EH (cell line): ENCODE data around the gene FAM107B.

Experiments used
- DNase-seq: peaks from one replicate; pipeline ENCODE4 v3.0.0-alpha.2; 2015; ENCODE audit warnings: low read depth

FAM107B gene

GRCh38 chr10:14625192-14625631 lies 149.5 kb downstream of the FAM107B start:
- no peak for DNase-seq

- DNase-seq = no peak
Observed at GRCh38 chr10:14624600-14624999, 150.1 kb downstream of the FAM107B start.

- DNase-seq = no peak
Observed at GRCh38 chr10:14623931-14624330, 150.8 kb downstream of the FAM107B start.

- peak; percentile 31 for DNase-seq
Observed at GRCh38 chr10:14621037-14621436, 153.7 kb downstream of the FAM107B start.

- no peak for DNase-seq
Observed at GRCh38 chr10:14618674-14619073, 156.0 kb downstream of the FAM107B start.

GRCh38 chr10:14617852-14618251 lies 156.8 kb downstream of the FAM107B start:
- DNase-seq = peak; percentile 52

GRCh38 chr10:14616955-14617730 lies 157.6 kb downstream of the FAM107B start:
- DNase-seq = no peak

GRCh38 chr10:14616465-14616864 lies 158.2 kb downstream of the FAM107B start:
- DNase-seq = no peak

- no peak for DNase-seq
Observed at GRCh38 chr10:14613588-14613920, 161.1 kb downstream of the FAM107B start.

GRCh38 chr10:14612873-14613587 lies 161.7 kb downstream of the FAM107B start:
- no peak for DNase-seq

GRCh38 chr10:14611968-14612693 lies 162.6 kb downstream of the FAM107B start:
- DNase-seq = no peak

GRCh38 chr10:14609178-14609577 lies 165.5 kb downstream of the FAM107B start:
- no peak for DNase-seq

GRCh38 chr10:14608381-14609001 lies 166.2 kb downstream of the FAM107B start:
- DNase-seq = no peak

- no peak for DNase-seq
Observed at GRCh38 chr10:14606633-14607032, 168.1 kb downstream of the FAM107B start.

- peak; percentile 70 for DNase-seq
Observed at GRCh38 chr10:14605231-14605925, 169.3 kb downstream of the FAM107B start.

GRCh38 chr10:14604181-14605142 lies 170.2 kb downstream of the FAM107B start:
- peak; percentile 84 for DNase-seq

GRCh38 chr10:14603534-14604102 lies 171.1 kb downstream of the FAM107B start:
- DNase-seq = peak; percentile 30

- DNase-seq = peak; percentile 13
Observed at GRCh38 chr10:14602807-14603533, 171.7 kb downstream of the FAM107B start.
